ENCODE results near the gene MS4A3.
"Not testable (repeated sequence)": the region's sequence is repeated elsewhere in the genome, so short reads cannot be mapped to it uniquely, and the experiment has no call there.

Gene MS4A3

GRCh38 chr11:60098508-60098907, 42.0 kb downstream of the MS4A3 start:
- Histone ChIP-seq H3K27me3 (ENCODE audit: insufficient read depth, low read length, poor library complexity, severe bottlenecking) (no peaks in the 10 kb centered on the region), H3K79me2 (ENCODE audit: insufficient read depth, low read length) (no peaks in the 10 kb centered on the region), H3K4me1 (ENCODE audit: insufficient read depth, low read length, poor library complexity, severe bottlenecking) (peaks cover 13% of the 10 kb centered on the region), H3K4me2 (ENCODE audit: low read depth, low read length, poor library complexity, severe bottlenecking) (no peak overlapping the region), H3F3A (ENCODE audit: low read depth) (no peaks in the 10 kb centered on the region; the same call in 1 of the 2 replicates), H3K9me3 (ENCODE audit: insufficient read depth, low read depth, low read length) (no peaks in the 10 kb centered on the region), H2AFZ (ENCODE audit: low read length) (no peak overlapping the region), H3K9ac (ENCODE audit: low read depth, low read length, poor library complexity, severe bottlenecking) (no peak overlapping the region), H3K4me3 (ENCODE audit: low read length, poor library complexity, severe bottlenecking) (no peak overlapping the region), H3K9me2 (replicated peaks; ENCODE audit: low read depth, low read length) (no peaks in the 10 kb centered on the region), H3K36me3 (ENCODE audit: insufficient read depth, low read length) (no peaks in the 10 kb centered on the region), H4K20me1 (ENCODE audit: insufficient read depth, low read length, poor library complexity, severe bottlenecking) (no peaks in the 10 kb centered on the region)
- no peak for TF ChIP-seq EZH2phosphoT487 (IDR thresholded peaks at IDR 0.05; ENCODE audit: borderline replicate concordance)
- no peak for TF ChIP-seq CTCF (conservative IDR thresholded peaks at IDR 0.05; ENCODE audit: low read length)

- Histone ChIP-seq H3K4me2 (ENCODE audit: low read depth, low read length, poor library complexity, severe bottlenecking) (peak overlapping the region; percentile 9), H3K4me1 (ENCODE audit: insufficient read depth, low read length, poor library complexity, severe bottlenecking) (peaks cover 13% of the 10 kb centered on the region), H3K79me2 (ENCODE audit: insufficient read depth, low read length) (no peaks in the 10 kb centered on the region), H2AFZ (ENCODE audit: low read length) (no peak overlapping the region), H3F3A (ENCODE audit: low read depth) (no peaks in the 10 kb centered on the region; the same call in 1 of the 2 replicates), H3K9me3 (ENCODE audit: insufficient read depth, low read depth, low read length) (no peaks in the 10 kb centered on the region), H4K20me1 (ENCODE audit: insufficient read depth, low read length, poor library complexity, severe bottlenecking) (no peaks in the 10 kb centered on the region), H3K4me3 (ENCODE audit: low read length, poor library complexity, severe bottlenecking) (no peak overlapping the region), H3K9ac (ENCODE audit: low read depth, low read length, poor library complexity, severe bottlenecking) (no peak overlapping the region), H3K9me2 (replicated peaks; ENCODE audit: low read depth, low read length) (no peaks in the 10 kb centered on the region), H3K36me3 (ENCODE audit: insufficient read depth, low read length) (no peaks in the 10 kb centered on the region), H3K27me3 (ENCODE audit: insufficient read depth, low read length, poor library complexity, severe bottlenecking) (no peaks in the 10 kb centered on the region)
- TF ChIP-seq EZH2phosphoT487 (IDR thresholded peaks at IDR 0.05; ENCODE audit: borderline replicate concordance) (no peak), CTCF (conservative IDR thresholded peaks at IDR 0.05; ENCODE audit: low read length) (no peak)
These were observed 44.1 kb downstream of the MS4A3 start for GRCh38 chr11:60100516-60100915.

GRCh38 chr11:60101368-60101767, 44.9 kb downstream of the MS4A3 start:
- not testable (repeated sequence) for H3K27me3 ChIP-seq (ENCODE audit: insufficient read depth, low read length, poor library complexity, severe bottlenecking); H4K20me1 ChIP-seq (ENCODE audit: insufficient read depth, low read length, poor library complexity, severe bottlenecking); H3K9ac ChIP-seq (ENCODE audit: low read depth, low read length, poor library complexity, severe bottlenecking); H3F3A ChIP-seq (ENCODE audit: low read depth); H3K36me3 ChIP-seq (ENCODE audit: insufficient read depth, low read length); H3K79me2 ChIP-seq (ENCODE audit: insufficient read depth, low read length); H3K9me3 ChIP-seq (ENCODE audit: insufficient read depth, low read depth, low read length); H3K9me2 ChIP-seq (replicated peaks; ENCODE audit: low read depth, low read length); H2AFZ ChIP-seq (ENCODE audit: low read length); H3K4me3 ChIP-seq (ENCODE audit: low read length, poor library complexity, severe bottlenecking); H3K4me2 ChIP-seq (ENCODE audit: low read depth, low read length, poor library complexity, severe bottlenecking)
- peaks cover 13% of the 10 kb centered on the region for H3K4me1 ChIP-seq (ENCODE audit: insufficient read depth, low read length, poor library complexity, severe bottlenecking)

- H2AFZ ChIP-seq (ENCODE audit: low read length); H3K36me3 ChIP-seq (ENCODE audit: insufficient read depth, low read length): not testable (repeated sequence)
These were observed 48.1 kb downstream of the MS4A3 start for GRCh38 chr11:60104471-60105115.

GRCh38 chr11:60108631-60109030, 52.2 kb downstream of the MS4A3 start:
- H3K9me2 ChIP-seq (replicated peaks; ENCODE audit: low read depth, low read length); H3F3A ChIP-seq (ENCODE audit: low read depth); H3K9me3 ChIP-seq (ENCODE audit: insufficient read depth, low read depth, low read length); H4K20me1 ChIP-seq (ENCODE audit: insufficient read depth, low read length, poor library complexity, severe bottlenecking); H3K4me3 ChIP-seq (ENCODE audit: low read length, poor library complexity, severe bottlenecking); H3K4me2 ChIP-seq (ENCODE audit: low read depth, low read length, poor library complexity, severe bottlenecking); H2AFZ ChIP-seq (ENCODE audit: low read length); H3K9ac ChIP-seq (ENCODE audit: low read depth, low read length, poor library complexity, severe bottlenecking); H3K27me3 ChIP-seq (ENCODE audit: insufficient read depth, low read length, poor library complexity, severe bottlenecking); H3K79me2 ChIP-seq (ENCODE audit: insufficient read depth, low read length); H3K36me3 ChIP-seq (ENCODE audit: insufficient read depth, low read length); H3K4me1 ChIP-seq (ENCODE audit: insufficient read depth, low read length, poor library complexity, severe bottlenecking): not testable (repeated sequence)

More at GRCh38 chr11:60104471-60105115, 48.1 kb downstream of the MS4A3 start:
- H3K4me3 ChIP-seq (ENCODE audit: low read length, poor library complexity, severe bottlenecking); H3K4me2 ChIP-seq (ENCODE audit: low read depth, low read length, poor library complexity, severe bottlenecking); H4K20me1 ChIP-seq (ENCODE audit: insufficient read depth, low read length, poor library complexity, severe bottlenecking); H3K79me2 ChIP-seq (ENCODE audit: insufficient read depth, low read length); H3K9me2 ChIP-seq (replicated peaks; ENCODE audit: low read depth, low read length); H3F3A ChIP-seq (ENCODE audit: low read depth); H3K27me3 ChIP-seq (ENCODE audit: insufficient read depth, low read length, poor library complexity, severe bottlenecking); H3K9ac ChIP-seq (ENCODE audit: low read depth, low read length, poor library complexity, severe bottlenecking); H3K9me3 ChIP-seq (ENCODE audit: insufficient read depth, low read depth, low read length): not testable (repeated sequence)
- peaks cover 13% of the 10 kb centered on the region for H3K4me1 ChIP-seq (ENCODE audit: insufficient read depth, low read length, poor library complexity, severe bottlenecking)
